WTC11 (cell line): Measurements from ENCODE around the gene BCL11A.

Source experiments
- CTCF ChIP-seq: fragments of 200-600 bp; IDR thresholded peaks from 2 replicates; pipeline ENCODE4 v1.8.0; 2022; ENCODE audit warnings: antibody characterized with exemption
- NFE2L1 ChIP-seq: sonication (generic); formaldehyde crosslinking; IDR thresholded peaks from 2 replicates; pipeline ENCODE4 v1.8.1; 2023; ENCODE audit warnings: missing genetic modification reagents
- ZNF263 ChIP-seq: sonication (generic); formaldehyde crosslinking; IDR thresholded peaks from 2 replicates; pipeline ENCODE4 v1.8.1; 2022; ENCODE audit warnings: low read depth, mild to moderate bottlenecking, moderate library complexity, missing genetic modification reagents
- TF ChIP-seq, protein P1 (sequence below): sonication (generic); formaldehyde crosslinking; IDR thresholded peaks from 2 replicates; pipeline ENCODE4 v1.8.1; 2023; ENCODE audit warnings: mild to moderate bottlenecking, missing genetic modification reagents, moderate library complexity
- TF ChIP-seq, protein P2 (sequence below): sonication (generic); formaldehyde crosslinking; IDR thresholded peaks from 2 replicates; pipeline ENCODE4 v1.8.1; 2022; ENCODE audit warnings: low read depth, missing genetic modification reagents, borderline replicate concordance
- TF ChIP-seq, protein P3 (sequence below): sonication (generic); formaldehyde crosslinking; IDR thresholded peaks from 2 replicates; pipeline ENCODE4 v1.8.0; 2022; ENCODE audit warnings: mild to moderate bottlenecking, missing genetic modification reagents
- TF ChIP-seq, protein P4 (sequence below): sonication (generic); formaldehyde crosslinking; IDR thresholded peaks from 2 replicates; pipeline ENCODE4 v1.8.1; 2023; ENCODE audit warnings: mild to moderate bottlenecking, missing genetic modification reagents

DNA sequence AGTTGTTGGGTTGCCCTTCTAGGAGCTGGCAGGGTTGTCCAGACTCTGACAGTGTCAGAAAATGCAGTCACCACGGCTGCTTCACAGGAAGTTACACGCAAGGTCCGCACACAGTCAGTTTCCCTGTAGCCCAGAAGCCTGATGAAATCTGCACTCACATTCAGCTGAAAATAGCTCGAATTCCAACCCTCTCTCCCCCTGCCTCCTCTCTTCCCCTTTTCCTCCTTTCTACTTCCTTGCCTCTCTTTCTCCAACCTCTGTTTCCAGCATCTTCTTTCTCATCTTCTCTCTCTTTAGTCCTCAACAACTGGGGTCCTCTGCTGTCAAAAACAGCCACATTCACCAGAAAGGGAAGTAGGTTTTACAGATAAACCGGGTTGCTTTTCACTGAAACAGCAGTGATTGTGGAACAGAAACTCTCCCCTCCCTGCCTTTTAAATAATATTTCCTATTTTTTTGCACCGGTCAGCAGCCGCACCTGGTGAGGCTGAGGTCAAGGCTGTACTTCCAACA is 69.3 kb downstream of the BCL11A start:
- TF ChIP-seq, protein P1, sequence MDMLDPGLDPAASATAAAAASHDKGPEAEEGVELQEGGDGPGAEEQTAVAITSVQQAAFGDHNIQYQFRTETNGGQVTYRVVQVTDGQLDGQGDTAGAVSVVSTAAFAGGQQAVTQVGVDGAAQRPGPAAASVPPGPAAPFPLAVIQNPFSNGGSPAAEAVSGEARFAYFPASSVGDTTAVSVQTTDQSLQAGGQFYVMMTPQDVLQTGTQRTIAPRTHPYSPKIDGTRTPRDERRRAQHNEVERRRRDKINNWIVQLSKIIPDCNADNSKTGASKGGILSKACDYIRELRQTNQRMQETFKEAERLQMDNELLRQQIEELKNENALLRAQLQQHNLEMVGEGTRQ (CRISPR knock-in tag) = no peak
- TF ChIP-seq, protein P2, sequence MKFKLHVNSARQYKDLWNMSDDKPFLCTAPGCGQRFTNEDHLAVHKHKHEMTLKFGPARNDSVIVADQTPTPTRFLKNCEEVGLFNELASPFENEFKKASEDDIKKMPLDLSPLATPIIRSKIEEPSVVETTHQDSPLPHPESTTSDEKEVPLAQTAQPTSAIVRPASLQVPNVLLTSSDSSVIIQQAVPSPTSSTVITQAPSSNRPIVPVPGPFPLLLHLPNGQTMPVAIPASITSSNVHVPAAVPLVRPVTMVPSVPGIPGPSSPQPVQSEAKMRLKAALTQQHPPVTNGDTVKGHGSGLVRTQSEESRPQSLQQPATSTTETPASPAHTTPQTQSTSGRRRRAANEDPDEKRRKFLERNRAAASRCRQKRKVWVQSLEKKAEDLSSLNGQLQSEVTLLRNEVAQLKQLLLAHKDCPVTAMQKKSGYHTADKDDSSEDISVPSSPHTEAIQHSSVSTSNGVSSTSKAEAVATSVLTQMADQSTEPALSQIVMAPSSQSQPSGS = no peak
- TF ChIP-seq CTCF = no peak
- TF ChIP-seq NFE2L1 = no peak
- TF ChIP-seq, protein P3, sequence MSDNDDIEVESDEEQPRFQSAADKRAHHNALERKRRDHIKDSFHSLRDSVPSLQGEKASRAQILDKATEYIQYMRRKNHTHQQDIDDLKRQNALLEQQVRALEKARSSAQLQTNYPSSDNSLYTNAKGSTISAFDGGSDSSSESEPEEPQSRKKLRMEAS (CRISPR knock-in tag) = no peak
- no peak for TF ChIP-seq ZNF263 (CRISPR knock-in tag)
- TF ChIP-seq, protein P4, sequence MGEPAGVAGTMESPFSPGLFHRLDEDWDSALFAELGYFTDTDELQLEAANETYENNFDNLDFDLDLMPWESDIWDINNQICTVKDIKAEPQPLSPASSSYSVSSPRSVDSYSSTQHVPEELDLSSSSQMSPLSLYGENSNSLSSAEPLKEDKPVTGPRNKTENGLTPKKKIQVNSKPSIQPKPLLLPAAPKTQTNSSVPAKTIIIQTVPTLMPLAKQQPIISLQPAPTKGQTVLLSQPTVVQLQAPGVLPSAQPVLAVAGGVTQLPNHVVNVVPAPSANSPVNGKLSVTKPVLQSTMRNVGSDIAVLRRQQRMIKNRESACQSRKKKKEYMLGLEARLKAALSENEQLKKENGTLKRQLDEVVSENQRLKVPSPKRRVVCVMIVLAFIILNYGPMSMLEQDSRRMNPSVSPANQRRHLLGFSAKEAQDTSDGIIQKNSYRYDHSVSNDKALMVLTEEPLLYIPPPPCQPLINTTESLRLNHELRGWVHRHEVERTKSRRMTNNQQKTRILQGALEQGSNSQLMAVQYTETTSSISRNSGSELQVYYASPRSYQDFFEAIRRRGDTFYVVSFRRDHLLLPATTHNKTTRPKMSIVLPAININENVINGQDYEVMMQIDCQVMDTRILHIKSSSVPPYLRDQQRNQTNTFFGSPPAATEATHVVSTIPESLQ (CRISPR knock-in tag) = no peak
